Nephron progenitor cell (in vitro differentiated cells): ENCODE data around the gene C19orf12.

ENCODE experiments used
- DNase-seq: peaks from one replicate; pipeline ENCODE4 v3.0.0; 2021
- H3K27ac Mint-ChIP-seq: 2 replicates; pipeline ENCODE4 v1.8.0; 2021; ENCODE audit warnings: mild to moderate bottlenecking, moderate library complexity, mixed read lengths
- H3K27me3 Mint-ChIP-seq: 2 replicates; pipeline ENCODE4 v1.8.0; 2021; ENCODE audit warnings: mild to moderate bottlenecking, low read depth, mixed read lengths; ENCODE audit not compliant: poor library complexity
- H3K36me3 Mint-ChIP-seq: 2 replicates; pipeline ENCODE4 v1.8.0; 2021; ENCODE audit warnings: low read depth, mixed read lengths
- H3K4me1 Mint-ChIP-seq: 2 replicates; pipeline ENCODE4 v1.8.0; 2021; ENCODE audit warnings: mixed read lengths
- H3K4me3 Mint-ChIP-seq: 2 replicates; pipeline ENCODE4 v1.8.0; 2021; ENCODE audit warnings: mild to moderate bottlenecking, moderate library complexity, mixed read lengths
- H3K9me3 Mint-ChIP-seq: 2 replicates; pipeline ENCODE4 v1.8.0; 2021; ENCODE audit warnings: mild to moderate bottlenecking, moderate library complexity, mixed read lengths
- CTCF ChIP-seq: fragments of 200-600 bp; sonication (generic); IDR thresholded peaks from 2 replicates; pipeline ENCODE4 v1.5.0; 2021; ENCODE audit warnings: antibody characterized with exemption

C19orf12 gene

GRCh38 chr19:29665826-29666577 lies 49.1 kb downstream of the C19orf12 start:
- no peaks in the 10 kb centered on the region for H3K36me3 Mint-ChIP-seq
- H3K4me1 Mint-ChIP-seq: peaks cover 45% of the 10 kb centered on the region
- DNase-seq: peak; percentile 28
- peak overlapping the region; percentile 79 for H3K4me3 Mint-ChIP-seq
- no peak overlapping the region for H3K27ac Mint-ChIP-seq
- TF ChIP-seq CTCF: no peak
- peaks cover 42% of the 10 kb centered on the region for H3K27me3 Mint-ChIP-seq
- no peaks in the 10 kb centered on the region for H3K9me3 Mint-ChIP-seq

- Mint-ChIP-seq H3K27ac (no peak within 1 kb of the TSS), H3K36me3 (no peaks in the 10 kb centered on the region), H3K4me1 (peaks cover 48% of the 10 kb centered on the region), H3K27me3 (peaks cover 42% of the 10 kb centered on the region), H3K4me3 (peak within 1 kb of the TSS; percentile 79), H3K9me3 (no peaks in the 10 kb centered on the region)
- peak; percentile 95 for DNase-seq
- no peak for TF ChIP-seq CTCF
Observed at GRCh38 chr19:29665215-29665825, 49.7 kb downstream of the C19orf12 start, which contains the start of gene PLEKHF1. PLEKHF1 (plus strand) TSS chr19:29665461; CDS start chr19:29673840, 8,379 bp downstream.

GRCh38 chr19:29664753-29665214 lies 50.3 kb downstream of the C19orf12 start:
- H3K27me3 Mint-ChIP-seq: peaks cover 42% of the 10 kb centered on the region
- H3K4me1 Mint-ChIP-seq: peaks cover 48% of the 10 kb centered on the region

GRCh38 chr19:29663861-29664752 lies 51.0 kb downstream of the C19orf12 start:
- Mint-ChIP-seq H3K36me3 (no peaks in the 10 kb centered on the region), H3K27ac (no peak overlapping the region), H3K4me1 (peaks cover 48% of the 10 kb centered on the region)

More at GRCh38 chr19:29664753-29665214, 50.3 kb downstream of the C19orf12 start:
- no peak for DNase-seq
- no peaks in the 10 kb centered on the region for H3K9me3 Mint-ChIP-seq
- no peaks in the 10 kb centered on the region for H3K36me3 Mint-ChIP-seq
- no peak overlapping the region for H3K27ac Mint-ChIP-seq
- peak overlapping the region; percentile 78 for H3K4me3 Mint-ChIP-seq
- no peak for TF ChIP-seq CTCF

More at GRCh38 chr19:29663861-29664752, 51.0 kb downstream of the C19orf12 start:
- no peak for TF ChIP-seq CTCF
- Mint-ChIP-seq H3K9me3 (no peaks in the 10 kb centered on the region), H3K27me3 (peaks cover 42% of the 10 kb centered on the region), H3K4me3 (peak overlapping the region; percentile 78)
- DNase-seq: no peak
